SH-SY5Y (cell line): ENCODE measurements around the gene DLG1.

Experiments used
- GATA2 ChIP-seq: IDR thresholded peaks from 2 replicates; pipeline ENCODE4 v1.6.1; 2011; ENCODE audit warnings: mild to moderate bottlenecking, low read depth, low read length
- GATA3 ChIP-seq: IDR thresholded peaks from 2 replicates; pipeline ENCODE4 v1.6.1; 2011; ENCODE audit warnings: low read depth, mild to moderate bottlenecking, low read length, moderate library complexity

The DLG1 gene

GRCh38 chr3:197256836-197257444 lies 41.5 kb downstream of the DLG1 start:
- TF ChIP-seq GATA2: no peak
- TF ChIP-seq GATA3: no peak

DNA sequence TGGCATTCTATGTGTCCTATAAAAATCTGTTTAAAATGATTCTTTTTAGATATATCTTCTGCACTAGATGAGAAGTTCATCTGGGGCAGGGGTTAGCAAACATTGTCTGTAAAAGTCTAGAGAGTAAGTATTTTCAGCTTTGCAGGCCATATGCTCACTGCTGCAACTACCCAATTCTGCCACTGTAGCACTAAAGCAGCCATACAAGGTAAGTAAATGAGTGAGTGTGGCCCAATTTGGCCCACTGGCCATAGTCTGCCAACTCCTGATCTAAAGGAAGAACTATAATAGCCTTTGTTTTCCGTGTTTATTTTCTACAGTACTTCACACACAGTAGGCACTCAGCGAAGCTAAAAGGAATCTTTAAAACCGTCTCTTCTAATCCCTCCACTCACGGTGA lies 42.3 kb downstream of the DLG1 start:
- TF ChIP-seq GATA2 (no peak), GATA3 (no peak)

GRCh38 chr3:197253238-197253947 lies 45.0 kb downstream of the DLG1 start:
- TF ChIP-seq GATA2: no peak
- no peak for TF ChIP-seq GATA3

- TF ChIP-seq GATA2 (no peak), GATA3 (no peak)
Measured at GRCh38 chr3:197249542-197249941, 48.9 kb downstream of the DLG1 start.

DNA sequence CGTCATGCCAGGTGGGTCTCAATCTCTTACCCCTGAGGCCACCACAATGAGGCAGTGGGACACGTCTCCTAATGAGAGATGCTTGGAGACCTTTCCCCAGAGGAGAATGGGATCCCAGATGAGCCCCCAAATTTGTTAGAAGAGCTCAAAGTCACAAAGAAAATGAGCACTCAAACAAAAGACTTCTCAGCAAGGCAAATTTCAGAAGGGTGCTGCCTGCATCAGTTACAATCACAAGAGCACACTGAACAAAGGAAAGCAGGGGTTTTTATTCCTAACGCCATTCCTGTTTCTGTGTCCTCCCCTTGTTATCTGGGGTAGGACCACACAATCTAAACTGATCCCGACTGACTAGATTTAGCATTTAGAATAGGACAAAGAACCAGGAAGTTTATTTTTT lies 50.1 kb downstream of the DLG1 start:
- TF ChIP-seq GATA3: no peak
- no peak for TF ChIP-seq GATA2

GRCh38 chr3:197244751-197245150 lies 53.7 kb downstream of the DLG1 start:
- TF ChIP-seq GATA2 (no peak), GATA3 (no peak)

GRCh38 chr3:197242784-197243432 lies 55.5 kb downstream of the DLG1 start:
- TF ChIP-seq GATA3 (no peak), GATA2 (no peak)

GRCh38 chr3:197241173-197241572 lies 57.2 kb downstream of the DLG1 start:
- TF ChIP-seq GATA2: no peak
- TF ChIP-seq GATA3: no peak

GRCh38 chr3:197239857-197240256 lies 58.6 kb downstream of the DLG1 start:
- TF ChIP-seq GATA2: no peak
- TF ChIP-seq GATA3: no peak

DNA sequence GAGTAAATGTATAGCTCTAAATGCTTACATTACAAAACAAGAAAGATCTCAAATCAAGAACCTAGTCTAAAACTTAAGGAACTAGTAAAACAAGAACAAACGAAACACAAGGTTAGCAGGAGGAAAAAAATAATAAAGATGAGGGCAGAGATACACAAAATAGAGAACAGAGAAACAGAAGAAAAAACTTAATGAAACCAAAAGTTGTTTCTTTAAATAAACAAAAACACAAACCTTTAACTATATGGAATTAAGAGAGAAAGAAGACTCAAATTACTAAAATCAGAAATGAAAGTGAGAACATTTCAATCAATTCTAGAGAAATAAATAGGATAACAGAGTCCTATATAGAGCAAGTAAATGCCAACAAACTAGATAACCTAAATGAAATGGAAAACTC lies 59.6 kb downstream of the DLG1 start:
- TF ChIP-seq GATA3: no peak
- TF ChIP-seq GATA2: no peak

DNA sequence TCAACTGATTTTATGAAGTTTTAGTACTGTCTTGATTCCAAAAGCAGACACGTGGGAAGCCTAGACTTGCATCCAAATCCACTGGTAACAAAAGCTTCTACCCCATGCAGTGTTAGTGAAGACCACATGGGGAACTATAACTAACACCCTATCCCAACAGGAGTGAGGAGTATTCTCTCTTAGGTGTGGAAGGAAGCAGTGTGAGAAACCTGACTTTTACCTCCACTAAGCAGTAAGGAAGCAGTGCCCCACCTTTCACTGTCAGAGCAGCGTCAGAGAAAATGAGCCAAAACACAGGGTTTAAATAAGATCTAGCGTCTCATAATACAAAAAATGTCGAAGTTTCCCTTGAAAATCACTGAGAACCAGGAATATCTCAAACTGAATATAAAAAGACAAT lies 60.5 kb downstream of the DLG1 start:
- TF ChIP-seq GATA2 (no peak), GATA3 (no peak)

DNA sequence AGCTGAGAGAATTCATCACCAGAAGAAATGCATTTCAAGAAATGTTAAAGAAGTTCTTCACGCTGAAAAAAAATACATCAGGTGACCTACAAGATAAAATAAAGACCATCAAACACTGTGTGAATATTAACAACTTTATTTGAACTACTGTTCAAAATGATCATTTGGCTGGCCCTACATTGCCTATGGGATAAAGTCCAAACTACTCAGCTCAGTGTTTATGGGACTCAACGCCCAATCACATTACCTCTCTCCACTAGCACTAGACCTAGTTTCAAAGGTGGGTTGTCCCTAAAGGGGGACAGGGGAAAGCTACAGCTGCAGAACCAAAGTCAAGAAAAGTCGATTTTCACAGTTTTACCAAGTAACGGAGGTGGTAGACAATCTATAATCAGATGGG lies 62.0 kb downstream of the DLG1 start:
- TF ChIP-seq GATA2: no peak
- TF ChIP-seq GATA3: no peak

- TF ChIP-seq GATA3: no peak
- no peak for TF ChIP-seq GATA2
Measured at GRCh38 chr3:197234947-197235914, 63.2 kb downstream of the DLG1 start.

GRCh38 chr3:197231321-197231720 lies 67.1 kb downstream of the DLG1 start:
- no peak for TF ChIP-seq GATA2
- TF ChIP-seq GATA3: no peak
